PC-9 (cell line): ENCODE data around the gene KCNJ2.

ENCODE experiments used
- EZH2 ChIP-seq: fragments of 200-600 bp; sonication (generic); IDR thresholded peaks from 2 replicates; pipeline ENCODE4 v1.8.0; 2017; ENCODE audit warnings: antibody characterized with exemption, low read depth
- TF ChIP-seq, protein P1 (sequence below): fragments of 200-600 bp; sonication (generic); conservative IDR thresholded peaks from 2 replicates; pipeline ENCODE4 v1.6.1; 2017; ENCODE audit warnings: mixed run types, antibody characterized with exemption, mild to moderate bottlenecking, moderate library complexity

DNA sequence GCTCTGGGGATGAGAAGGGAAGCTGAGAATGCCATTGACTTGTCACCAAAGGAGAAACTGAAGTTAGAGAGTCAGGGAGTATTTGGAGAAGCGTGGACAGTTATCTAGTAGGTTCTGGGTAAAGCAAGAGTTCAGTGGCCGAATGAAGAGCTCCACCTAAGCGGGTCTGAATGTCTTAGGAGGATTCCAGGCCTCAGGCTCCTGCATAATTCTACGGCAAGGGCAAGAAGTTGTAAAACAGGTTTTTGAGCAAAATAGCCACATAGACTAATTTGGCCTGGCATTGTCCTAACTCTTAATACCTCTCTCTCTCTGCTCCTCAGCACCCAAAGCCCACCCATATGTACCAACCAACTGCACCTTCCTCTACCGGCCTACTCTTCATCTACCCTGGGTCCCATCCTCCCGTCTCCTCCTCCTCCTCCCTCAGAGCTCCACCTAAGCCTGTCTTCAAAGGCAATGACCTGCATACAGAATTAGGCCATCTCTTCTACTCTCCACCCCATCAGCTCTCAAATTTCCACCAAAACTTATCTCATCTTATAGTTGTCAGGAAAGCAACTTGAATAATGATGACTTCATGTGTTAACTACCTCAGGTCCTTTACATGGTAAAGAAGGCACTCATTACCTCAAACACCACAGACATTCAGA is 42.0 kb upstream of the KCNJ2 start:
- TF ChIP-seq, protein P1, sequence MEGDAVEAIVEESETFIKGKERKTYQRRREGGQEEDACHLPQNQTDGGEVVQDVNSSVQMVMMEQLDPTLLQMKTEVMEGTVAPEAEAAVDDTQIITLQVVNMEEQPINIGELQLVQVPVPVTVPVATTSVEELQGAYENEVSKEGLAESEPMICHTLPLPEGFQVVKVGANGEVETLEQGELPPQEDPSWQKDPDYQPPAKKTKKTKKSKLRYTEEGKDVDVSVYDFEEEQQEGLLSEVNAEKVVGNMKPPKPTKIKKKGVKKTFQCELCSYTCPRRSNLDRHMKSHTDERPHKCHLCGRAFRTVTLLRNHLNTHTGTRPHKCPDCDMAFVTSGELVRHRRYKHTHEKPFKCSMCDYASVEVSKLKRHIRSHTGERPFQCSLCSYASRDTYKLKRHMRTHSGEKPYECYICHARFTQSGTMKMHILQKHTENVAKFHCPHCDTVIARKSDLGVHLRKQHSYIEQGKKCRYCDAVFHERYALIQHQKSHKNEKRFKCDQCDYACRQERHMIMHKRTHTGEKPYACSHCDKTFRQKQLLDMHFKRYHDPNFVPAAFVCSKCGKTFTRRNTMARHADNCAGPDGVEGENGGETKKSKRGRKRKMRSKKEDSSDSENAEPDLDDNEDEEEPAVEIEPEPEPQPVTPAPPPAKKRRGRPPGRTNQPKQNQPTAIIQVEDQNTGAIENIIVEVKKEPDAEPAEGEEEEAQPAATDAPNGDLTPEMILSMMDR, result no peak
- no peak for TF ChIP-seq EZH2
